Right cardiac atrium (tissue), 5 donors: Measurements from ENCODE around the gene GALR1. TPM values are rescaled to one million over a fixed set of nuclear protein-coding genes. Genes with fewer than 3 reads are reported as not detected.
"Not testable (repeated sequence)": the region's sequence is repeated elsewhere in the genome, so short reads cannot be mapped to it uniquely, and the experiment has no call there.

Experiments
- ATAC-seq, 2 donors: fragments of 200-7000 bp; cut with Tn5 transposase; one replicate each; pipeline versions ENCODE4 v1.8.0 to v1.9.1; 2020; ENCODE audit warnings: moderate library complexity in 2 of 2, mild to moderate bottlenecking in 1 of 2
- DNase-seq, 3 donors: peaks; one replicate each; pipeline ENCODE4 v3.0.0-alpha.2; 2020
- H3K27ac ChIP-seq: one replicate; pipeline ENCODE4 v1.5.1; 2013; ENCODE audit warnings: mild to moderate bottlenecking, low read length, control low read depth, moderate library complexity
- H3K27me3 ChIP-seq: one replicate; pipeline ENCODE4 v1.6.1; 2013; ENCODE audit not compliant: control insufficient read depth, insufficient read depth
- H3K4me1 ChIP-seq: one replicate; pipeline ENCODE4 v1.6.1; 2013; ENCODE audit warnings: low read length; ENCODE audit not compliant: control insufficient read depth, insufficient read depth
- H3K4me3 ChIP-seq: one replicate; pipeline ENCODE4 v1.5.1; 2013; ENCODE audit warnings: low read length, control low read depth
- H3K9me3 ChIP-seq: one replicate; pipeline ENCODE4 v1.6.1; 2013; ENCODE audit warnings: low read length; ENCODE audit not compliant: control insufficient read depth
- WGBS: extraction: QIAGEN DNeasy Blood & Tissue Kit; methylation state at CpG from one replicate; pipeline ENCODE4 v1.1.7; 2013; 5-methylcytosine and 5-hydroxymethylcytosine counted together
- intact Hi-C, 4 donors: fragments of 100-400 bp; cut with DNase I; formaldehyde crosslinking; loops; one replicate each; pipeline versions ENCODE4 v1.11.0 to v1.14.0; 2022 to 2023
- polyA plus RNA-seq: library from polyadenylated mRNA; stranded (reverse); fragments of 200-250 nt; gene quantifications from one replicate; pipeline ENCODE4 v1.2.3, GENCODE V29; 2013
- total RNA-seq, 4 donors: library from RNA; stranded (reverse); fragmentation: NEBNext Ultra II Directional; extraction: Animal tissue kit (Norgen Biotek cat#: 25700); gene quantifications; one replicate each; pipeline ENCODE4 v1.2.1, GENCODE V29; 2021
- donor health status: healthy with polysubstance abuse.
- donor health status: DM: no; HTN: yes; CAD: no.
- donor health status: DM: no; HTN: no; CAD: no.
- donor health status: DM: no; HTN: yes; CAD: no; lungs with severe emphysema.
- donor health status: DM: yes; HTN: yes; CAD: no.

The GALR1 gene
- total and polyA plus RNA-seq, 5 donors = 0.02 to 0.03 TPM; not detected in 3

GRCh38 chr18:77210249-77210648 is 39.4 kb upstream of the GALR1 start:
- DNase-seq (peak in 1 of 3 donors; percentile 26), ATAC-seq (no peak)
- Histone ChIP-seq H3K4me1 (no peaks in the 10 kb centered on the region), H3K27me3 (no peaks in the 10 kb centered on the region), H3K27ac (no peak overlapping the region), H3K4me3 (no peak overlapping the region), H3K9me3 (no peaks in the 10 kb centered on the region)
- intact Hi-C loops = loop anchor here in 3 of 4 donors (5.0 kb wide), 1 partner anchor 208 kb away; no protein-coding TSS in a partner anchor
- 68% methylated on average over 7 of the region's 7 CpGs for WGBS

GRCh38 chr18:77218642-77219041 is 31.0 kb upstream of the GALR1 start:
- Histone ChIP-seq H3K4me3 (no peak overlapping the region), H3K4me1 (no peaks in the 10 kb centered on the region), H3K27me3 (no peaks in the 10 kb centered on the region), H3K9me3 (no peaks in the 10 kb centered on the region), H3K27ac (no peak overlapping the region)
- WGBS = 59% methylated on average over 4 of the region's 4 CpGs
- DNase-seq (no peak), ATAC-seq (no peak)
- intact Hi-C loops = no loop called here

GRCh38 chr18:77220726-77221125 is 28.9 kb upstream of the GALR1 start:
- ATAC-seq = no peak
- Histone ChIP-seq H3K27ac (no peak overlapping the region), H3K27me3 (no peaks in the 10 kb centered on the region), H3K4me1 (no peaks in the 10 kb centered on the region), H3K9me3 (no peaks in the 10 kb centered on the region), H3K4me3 (no peak overlapping the region)
- intact Hi-C loops = no loop called here
- no peak for DNase-seq
- 76% methylated on average over 3 of the region's 3 CpGs for WGBS

GRCh38 chr18:77222464-77222863 is 27.2 kb upstream of the GALR1 start:
- intact Hi-C loops = no loop called here
- Histone ChIP-seq H3K9me3 (no peaks in the 10 kb centered on the region), H3K27me3 (no peaks in the 10 kb centered on the region), H3K27ac (no peak overlapping the region), H3K4me3 (no peak overlapping the region), H3K4me1 (no peaks in the 10 kb centered on the region)
- DNase-seq (no peak), ATAC-seq (no peak)
- WGBS = 51% methylated on average over 3 of the region's 3 CpGs

GRCh38 chr18:77223221-77223639 is 26.4 kb upstream of the GALR1 start:
- no peak overlapping the region for H3K4me3 ChIP-seq
- 81% methylated on average over 5 of the region's 5 CpGs for WGBS
- ATAC-seq = no peak

GRCh38 chr18:77223653-77224052 is 26.0 kb upstream of the GALR1 start:
- Histone ChIP-seq H3K4me1 (no peaks in the 10 kb centered on the region), H3K4me3 (no peak overlapping the region), H3K9me3 (no peaks in the 10 kb centered on the region), H3K27ac (no peak overlapping the region), H3K27me3 (no peaks in the 10 kb centered on the region)
- WGBS = 70% methylated on average over 2 of the region's 2 CpGs
- DNase-seq = no peak
- no peak for ATAC-seq
- intact Hi-C loops = no loop called here

More at GRCh38 chr18:77223221-77223639, 26.4 kb upstream of the GALR1 start:
- intact Hi-C loops = no loop called here
- no peaks in the 10 kb centered on the region for H3K27me3 ChIP-seq
- no peaks in the 10 kb centered on the region for H3K4me1 ChIP-seq
- no peak overlapping the region for H3K27ac ChIP-seq
- DNase-seq = no peak
- H3K9me3 ChIP-seq = no peaks in the 10 kb centered on the region

GRCh38 chr18:77230645-77231044 is 19.0 kb upstream of the GALR1 start:
- intact Hi-C loops = no loop called here

GRCh38 chr18:77234504-77235365 is 14.9 kb upstream of the GALR1 start:
- DNase-seq = no peak
- Histone ChIP-seq H3K4me1 (no peaks in the 10 kb centered on the region), H3K4me3 (no peak overlapping the region), H3K27me3 (no peaks in the 10 kb centered on the region), H3K27ac (no peak overlapping the region), H3K9me3 (peaks cover 3% of the 10 kb centered on the region)
- intact Hi-C loops = no loop called here
- ATAC-seq = no peak
- WGBS = 85% methylated on average over 16 of the region's 16 CpGs

More at GRCh38 chr18:77230645-77231044, 19.0 kb upstream of the GALR1 start:
- Histone ChIP-seq H3K4me1 (no peaks in the 10 kb centered on the region), H3K4me3 (no peak overlapping the region), H3K27ac (no peak overlapping the region), H3K27me3 (no peaks in the 10 kb centered on the region), H3K9me3 (no peaks in the 10 kb centered on the region)
- no peak for ATAC-seq
- DNase-seq = no peak
- 85% methylated on average over 1 of the region's 1 CpG for WGBS

GRCh38 chr18:77239285-77239684 is 10.4 kb upstream of the GALR1 start:
- ATAC-seq, H3K27ac ChIP-seq, H3K9me3 ChIP-seq, DNase-seq, H3K4me3 ChIP-seq, H3K4me1 ChIP-seq, H3K27me3 ChIP-seq, intact Hi-C loops: not testable (repeated sequence)
- 89% methylated on average over 5 of the region's 5 CpGs for WGBS

GRCh38 chr18:77248873-77249568 is 627 bp upstream of the GALR1 start:
- ATAC-seq = no peak
- peak overlapping the region; percentile 14 for H3K4me3 ChIP-seq
- DNase-seq = no peak
- H3K27ac ChIP-seq = no peak overlapping the region
- peaks cover 3% of the 10 kb centered on the region for H3K9me3 ChIP-seq
- intact Hi-C loops = no loop called here
- WGBS = 10% methylated on average over 22 of the region's 22 CpGs
- no peaks in the 10 kb centered on the region for H3K4me1 ChIP-seq
- no peaks in the 10 kb centered on the region for H3K27me3 ChIP-seq

- Histone ChIP-seq H3K4me1 (no peaks in the 10 kb centered on the region), H3K4me3 (no peak overlapping the region), H3K9me3 (peaks cover 3% of the 10 kb centered on the region), H3K27ac (no peak overlapping the region), H3K27me3 (no peaks in the 10 kb centered on the region)
- intact Hi-C loops = no loop called here
- ATAC-seq (no peak), DNase-seq (no peak)
- whole genome bisulfite sequencing = 1% methylated on average over 39 of the region's 40 CpGs
Measured at GRCh38 chr18:77250501-77250925, 865 bp downstream of the GALR1 start.
